Colonic mucosa (tissue), 4 donors: Measurements from ENCODE around the gene DOCK7. TPM values are rescaled to one million over a fixed set of nuclear protein-coding genes. Genes with fewer than 3 reads are reported as not detected.

Experiments
- DNase-seq: peaks from one replicate; pipeline ENCODE4 v3.0.0-alpha.2; 2020
- H3K27ac ChIP-seq: fragments of 200-600 bp; one replicate; pipeline ENCODE4 v1.8.0; 2021
- H3K27me3 ChIP-seq: fragments of 200-600 bp; one replicate; pipeline ENCODE4 v1.8.0; 2021
- H3K36me3 ChIP-seq: fragments of 200-600 bp; one replicate; pipeline ENCODE4 v1.8.0; 2021
- H3K4me1 ChIP-seq: fragments of 200-600 bp; one replicate; pipeline ENCODE4 v1.8.0; 2021; ENCODE audit warnings: mild to moderate bottlenecking
- H3K4me3 ChIP-seq: fragments of 200-600 bp; one replicate; pipeline ENCODE4 v1.8.0; 2021
- H3K9ac ChIP-seq, 2 donors: one replicate each; pipeline ENCODE4 v1.7.0; 2013; ENCODE audit warnings: control low read depth in 2 of 2, low read depth in 2 of 2, low read length in 2 of 2
- H3K9me3 ChIP-seq: fragments of 200-600 bp; one replicate; pipeline ENCODE4 v1.8.0; 2021
- CTCF ChIP-seq: fragments of 200-600 bp; IDR thresholded peaks from one replicate; pipeline ENCODE4 v1.8.0; 2022; ENCODE audit warnings: antibody characterized with exemption, mild to moderate bottlenecking
- intact Hi-C: fragments of 100-400 bp; cut with DNase I; formaldehyde crosslinking; loops from one replicate; pipeline ENCODE4 v1.14.1; 2022
- total RNA-seq, 2 donors: library from RNA; stranded (reverse); fragmentation: NEBNext Ultra II Directional in 1 of 2; extraction: Animal tissue kit (Norgen Biotek cat#: 25700) in 1 of 2; gene quantifications; one replicate each; pipeline ENCODE4 v1.2.1, GENCODE V29; 2021
- donor health status: healthy.
- donor health status: DM: no; HTN: no; CAD: no.
- donor health status: DM: no; HTN: no; CAD: no.

Gene DOCK7
- total RNA-seq, 2 donors from 2014 or later: 44.9 to 53.7 TPM

- intact Hi-C loops: no loop called here
- no peak for TF ChIP-seq CTCF
- H3K9me3 ChIP-seq: no peaks in the 10 kb centered on the region
- H3K27ac ChIP-seq: no peak overlapping the region
- no peaks in the 10 kb centered on the region for H3K36me3 ChIP-seq
- H3K4me1 ChIP-seq: no peaks in the 10 kb centered on the region
- H3K4me3 ChIP-seq: no peak overlapping the region
- no peak for DNase-seq
- H3K27me3 ChIP-seq: no peaks in the 10 kb centered on the region
- H3K9ac ChIP-seq: no peak overlapping the region
Measured at GRCh38 chr1:62643283-62643682, 44.9 kb downstream of the DOCK7 start.

- Histone ChIP-seq H3K27me3 (no peaks in the 10 kb centered on the region), H3K36me3 (no peaks in the 10 kb centered on the region), H3K27ac (no peak overlapping the region), H3K4me3 (no peak overlapping the region), H3K9ac (no peak overlapping the region), H3K9me3 (no peaks in the 10 kb centered on the region), H3K4me1 (no peaks in the 10 kb centered on the region)
- intact Hi-C loops: no loop called here
- DNase-seq: no peak
- no peak for TF ChIP-seq CTCF
Measured at GRCh38 chr1:62637392-62638105, 50.6 kb downstream of the DOCK7 start.

GRCh38 chr1:62628506-62628905, 59.7 kb downstream of the DOCK7 start:
- intact Hi-C loops: no loop called here
- H3K9me3 ChIP-seq: no peaks in the 10 kb centered on the region

GRCh38 chr1:62625415-62625814, 62.8 kb downstream of the DOCK7 start:
- H3K4me3 ChIP-seq: no peak overlapping the region
- no peak overlapping the region for H3K9ac ChIP-seq
- DNase-seq: no peak
- no peaks in the 10 kb centered on the region for H3K9me3 ChIP-seq
- no peaks in the 10 kb centered on the region for H3K4me1 ChIP-seq
- no peaks in the 10 kb centered on the region for H3K36me3 ChIP-seq
- no peak for TF ChIP-seq CTCF
- H3K27ac ChIP-seq: no peak overlapping the region
- intact Hi-C loops: no loop called here
- H3K27me3 ChIP-seq: no peaks in the 10 kb centered on the region

More at GRCh38 chr1:62628506-62628905, 59.7 kb downstream of the DOCK7 start:
- Histone ChIP-seq H3K27ac (no peak overlapping the region), H3K4me1 (no peaks in the 10 kb centered on the region), H3K9ac (no peak overlapping the region), H3K4me3 (no peak overlapping the region), H3K27me3 (no peaks in the 10 kb centered on the region), H3K36me3 (no peaks in the 10 kb centered on the region)
- DNase-seq: no peak
- no peak for TF ChIP-seq CTCF

- intact Hi-C loops: no loop called here
- Histone ChIP-seq H3K27ac (no peak overlapping the region), H3K4me1 (no peaks in the 10 kb centered on the region), H3K9ac (no peak overlapping the region), H3K9me3 (no peaks in the 10 kb centered on the region), H3K36me3 (no peaks in the 10 kb centered on the region), H3K27me3 (no peaks in the 10 kb centered on the region), H3K4me3 (no peak overlapping the region)
- no peak for TF ChIP-seq CTCF
- DNase-seq: no peak
Measured at GRCh38 chr1:62621907-62622306, 66.3 kb downstream of the DOCK7 start.
